Measurements from ENCODE around the gene KIF20B. TPM values are rescaled to one million over a fixed set of nuclear protein-coding genes. Genes with fewer than 3 reads are reported as not detected.

The KIF20B gene
- total and polyA plus RNA-seq, 4 donors: 0.91 to 12.9 (median 1.3) TPM

DNA sequence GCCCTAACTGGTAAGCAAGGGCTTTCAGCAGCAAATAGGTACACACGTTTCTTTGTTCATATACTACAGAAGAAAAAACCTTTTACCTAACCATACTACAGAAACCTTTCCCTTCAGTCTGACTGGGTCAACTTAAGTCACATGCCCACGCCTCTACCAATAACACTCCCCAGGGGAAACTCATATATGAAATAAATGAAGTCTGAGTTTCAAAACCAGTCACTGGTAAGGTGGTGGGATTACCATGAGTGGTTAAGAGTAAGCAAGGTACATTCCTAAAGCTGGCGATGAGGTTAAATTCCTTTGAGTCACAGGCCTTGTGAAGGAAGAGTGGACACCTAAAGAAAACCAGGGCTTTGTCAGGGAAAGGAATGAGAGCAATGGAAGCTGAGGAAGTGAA is 21.4 kb upstream of the KIF20B start:
- no peak for TF ChIP-seq FOXA1 (IDR thresholded peaks at IDR 0.05)
- TF ChIP-seq HNF4G (IDR thresholded peaks at IDR 0.05): no peak
- TF ChIP-seq EGR1 (IDR thresholded peaks at IDR 0.05; ENCODE audit: low read depth in 2 of 2): no peak
- TF ChIP-seq NR2F2 (IDR thresholded peaks at IDR 0.05): no peak
- TF ChIP-seq, protein P1, sequence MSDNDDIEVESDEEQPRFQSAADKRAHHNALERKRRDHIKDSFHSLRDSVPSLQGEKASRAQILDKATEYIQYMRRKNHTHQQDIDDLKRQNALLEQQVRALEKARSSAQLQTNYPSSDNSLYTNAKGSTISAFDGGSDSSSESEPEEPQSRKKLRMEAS (IDR thresholded peaks at IDR 0.05): no peak
- Histone ChIP-seq H3K9me3 (ENCODE audit: control insufficient read depth in 4 of 4, low read length in 3 of 4) (no peaks in the 10 kb centered on the region), H3K4me3 (ENCODE audit: low read depth in 1 of 3, low read length in 3 of 3) (no peak overlapping the region), H3K27ac (ENCODE audit: low read depth in 1 of 2, low read length in 2 of 2) (no peak overlapping the region), H3K4me1 (ENCODE audit: control insufficient read depth in 4 of 4, insufficient read depth in 4 of 4, low read length in 3 of 4) (no peaks in the 10 kb centered on the region), H3K9ac (ENCODE audit: low read depth in 1 of 2, low read length in 2 of 2) (no peak overlapping the region), H3K36me3 (ENCODE audit: control insufficient read depth in 4 of 4, insufficient read depth in 3 of 4, low read depth in 1 of 4, low read length in 3 of 4) (no peaks in the 10 kb centered on the region), H3K27me3 (ENCODE audit: control insufficient read depth in 4 of 4, insufficient read depth in 4 of 4, low read length in 3 of 4) (no peaks in the 10 kb centered on the region)
- WGBS: 92% methylated on average over 3 of the region's 3 CpGs
- DNase-seq (ENCODE audit: low spot score): no peak

DNA sequence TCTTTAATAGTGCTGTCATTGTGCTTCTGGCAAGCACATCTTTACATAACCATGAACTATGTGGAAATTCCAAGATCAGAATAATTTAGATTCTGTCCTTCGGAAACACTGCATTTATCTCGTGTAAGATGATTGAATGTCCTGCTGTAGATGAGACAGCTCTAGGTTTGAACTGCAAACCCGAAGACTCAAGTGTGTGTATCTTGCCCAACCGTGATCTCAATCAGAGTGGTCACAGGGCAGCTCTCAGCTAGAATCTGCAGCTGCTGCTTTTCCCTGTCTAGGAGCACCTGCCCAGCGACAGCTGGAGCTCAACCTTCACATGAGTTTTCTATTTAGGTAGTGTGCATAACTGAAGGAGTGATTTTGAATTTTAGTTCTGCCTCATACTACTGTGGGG is 17.5 kb upstream of the KIF20B start:
- no peaks in the 10 kb centered on the region for H3K4me1 ChIP-seq (ENCODE audit: control insufficient read depth in 4 of 4, insufficient read depth in 4 of 4, low read length in 3 of 4)
- TF ChIP-seq YY1 (IDR thresholded peaks at IDR 0.05) (no peak), JUND (IDR thresholded peaks at IDR 0.05) (no peak), RXRA (IDR thresholded peaks at IDR 0.05) (no peak), NR2F2 (IDR thresholded peaks at IDR 0.05) (no peak), FOXA2 (IDR thresholded peaks at IDR 0.05) (no peak), HNF4A (conservative IDR thresholded peaks at IDR 0.05) (no peak), GABPA (IDR thresholded peaks at IDR 0.05 in 1 of 2, conservative IDR thresholded peaks at IDR 0.05 in 1 of 2) (no peak), FOXA1 (IDR thresholded peaks at IDR 0.05) (no peak), HNF4G (IDR thresholded peaks at IDR 0.05) (no peak), RAD21 (IDR thresholded peaks at IDR 0.05) (no peak), SP1 (IDR thresholded peaks at IDR 0.05) (no peak), EGR1 (IDR thresholded peaks at IDR 0.05; ENCODE audit: low read depth in 2 of 2) (no peak)
- TF ChIP-seq, protein P2, sequence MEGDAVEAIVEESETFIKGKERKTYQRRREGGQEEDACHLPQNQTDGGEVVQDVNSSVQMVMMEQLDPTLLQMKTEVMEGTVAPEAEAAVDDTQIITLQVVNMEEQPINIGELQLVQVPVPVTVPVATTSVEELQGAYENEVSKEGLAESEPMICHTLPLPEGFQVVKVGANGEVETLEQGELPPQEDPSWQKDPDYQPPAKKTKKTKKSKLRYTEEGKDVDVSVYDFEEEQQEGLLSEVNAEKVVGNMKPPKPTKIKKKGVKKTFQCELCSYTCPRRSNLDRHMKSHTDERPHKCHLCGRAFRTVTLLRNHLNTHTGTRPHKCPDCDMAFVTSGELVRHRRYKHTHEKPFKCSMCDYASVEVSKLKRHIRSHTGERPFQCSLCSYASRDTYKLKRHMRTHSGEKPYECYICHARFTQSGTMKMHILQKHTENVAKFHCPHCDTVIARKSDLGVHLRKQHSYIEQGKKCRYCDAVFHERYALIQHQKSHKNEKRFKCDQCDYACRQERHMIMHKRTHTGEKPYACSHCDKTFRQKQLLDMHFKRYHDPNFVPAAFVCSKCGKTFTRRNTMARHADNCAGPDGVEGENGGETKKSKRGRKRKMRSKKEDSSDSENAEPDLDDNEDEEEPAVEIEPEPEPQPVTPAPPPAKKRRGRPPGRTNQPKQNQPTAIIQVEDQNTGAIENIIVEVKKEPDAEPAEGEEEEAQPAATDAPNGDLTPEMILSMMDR (IDR thresholded peaks at IDR 0.05; ENCODE audit: low read depth, low read length, missing input control): no peak
- TF ChIP-seq, protein P3, sequence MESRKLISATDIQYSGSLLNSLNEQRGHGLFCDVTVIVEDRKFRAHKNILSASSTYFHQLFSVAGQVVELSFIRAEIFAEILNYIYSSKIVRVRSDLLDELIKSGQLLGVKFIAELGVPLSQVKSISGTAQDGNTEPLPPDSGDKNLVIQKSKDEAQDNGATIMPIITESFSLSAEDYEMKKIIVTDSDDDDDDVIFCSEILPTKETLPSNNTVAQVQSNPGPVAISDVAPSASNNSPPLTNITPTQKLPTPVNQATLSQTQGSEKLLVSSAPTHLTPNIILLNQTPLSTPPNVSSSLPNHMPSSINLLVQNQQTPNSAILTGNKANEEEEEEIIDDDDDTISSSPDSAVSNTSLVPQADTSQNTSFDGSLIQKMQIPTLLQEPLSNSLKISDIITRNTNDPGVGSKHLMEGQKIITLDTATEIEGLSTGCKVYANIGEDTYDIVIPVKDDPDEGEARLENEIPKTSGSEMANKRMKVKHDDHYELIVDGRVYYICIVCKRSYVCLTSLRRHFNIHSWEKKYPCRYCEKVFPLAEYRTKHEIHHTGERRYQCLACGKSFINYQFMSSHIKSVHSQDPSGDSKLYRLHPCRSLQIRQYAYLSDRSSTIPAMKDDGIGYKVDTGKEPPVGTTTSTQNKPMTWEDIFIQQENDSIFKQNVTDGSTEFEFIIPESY (IDR thresholded peaks at IDR 0.05): no peak
- TF ChIP-seq, protein P4, sequence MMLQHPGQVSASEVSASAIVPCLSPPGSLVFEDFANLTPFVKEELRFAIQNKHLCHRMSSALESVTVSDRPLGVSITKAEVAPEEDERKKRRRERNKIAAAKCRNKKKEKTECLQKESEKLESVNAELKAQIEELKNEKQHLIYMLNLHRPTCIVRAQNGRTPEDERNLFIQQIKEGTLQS (IDR thresholded peaks at IDR 0.05): no peak
- TF ChIP-seq, protein P1 (IDR thresholded peaks at IDR 0.05): no peak
- TF ChIP-seq, protein P5, sequence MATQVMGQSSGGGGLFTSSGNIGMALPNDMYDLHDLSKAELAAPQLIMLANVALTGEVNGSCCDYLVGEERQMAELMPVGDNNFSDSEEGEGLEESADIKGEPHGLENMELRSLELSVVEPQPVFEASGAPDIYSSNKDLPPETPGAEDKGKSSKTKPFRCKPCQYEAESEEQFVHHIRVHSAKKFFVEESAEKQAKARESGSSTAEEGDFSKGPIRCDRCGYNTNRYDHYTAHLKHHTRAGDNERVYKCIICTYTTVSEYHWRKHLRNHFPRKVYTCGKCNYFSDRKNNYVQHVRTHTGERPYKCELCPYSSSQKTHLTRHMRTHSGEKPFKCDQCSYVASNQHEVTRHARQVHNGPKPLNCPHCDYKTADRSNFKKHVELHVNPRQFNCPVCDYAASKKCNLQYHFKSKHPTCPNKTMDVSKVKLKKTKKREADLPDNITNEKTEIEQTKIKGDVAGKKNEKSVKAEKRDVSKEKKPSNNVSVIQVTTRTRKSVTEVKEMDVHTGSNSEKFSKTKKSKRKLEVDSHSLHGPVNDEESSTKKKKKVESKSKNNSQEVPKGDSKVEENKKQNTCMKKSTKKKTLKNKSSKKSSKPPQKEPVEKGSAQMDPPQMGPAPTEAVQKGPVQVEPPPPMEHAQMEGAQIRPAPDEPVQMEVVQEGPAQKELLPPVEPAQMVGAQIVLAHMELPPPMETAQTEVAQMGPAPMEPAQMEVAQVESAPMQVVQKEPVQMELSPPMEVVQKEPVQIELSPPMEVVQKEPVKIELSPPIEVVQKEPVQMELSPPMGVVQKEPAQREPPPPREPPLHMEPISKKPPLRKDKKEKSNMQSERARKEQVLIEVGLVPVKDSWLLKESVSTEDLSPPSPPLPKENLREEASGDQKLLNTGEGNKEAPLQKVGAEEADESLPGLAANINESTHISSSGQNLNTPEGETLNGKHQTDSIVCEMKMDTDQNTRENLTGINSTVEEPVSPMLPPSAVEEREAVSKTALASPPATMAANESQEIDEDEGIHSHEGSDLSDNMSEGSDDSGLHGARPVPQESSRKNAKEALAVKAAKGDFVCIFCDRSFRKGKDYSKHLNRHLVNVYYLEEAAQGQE (IDR thresholded peaks at IDR 0.05): no peak
- 75% methylated on average over 5 of the region's 5 CpGs for WGBS
- no peaks in the 10 kb centered on the region for H3K27me3 ChIP-seq (ENCODE audit: control insufficient read depth in 4 of 4, insufficient read depth in 4 of 4, low read length in 3 of 4)
- H3K36me3 ChIP-seq (ENCODE audit: control insufficient read depth in 4 of 4, insufficient read depth in 3 of 4, low read depth in 1 of 4, low read length in 3 of 4): no peaks in the 10 kb centered on the region
- no peak overlapping the region for H3K27ac ChIP-seq (ENCODE audit: low read depth in 1 of 2, low read length in 2 of 2)
- no peak for DNase-seq (ENCODE audit: low spot score)
- H3K9me3 ChIP-seq (ENCODE audit: control insufficient read depth in 4 of 4, low read length in 3 of 4): no peaks in the 10 kb centered on the region
- no peak overlapping the region for H3K9ac ChIP-seq (ENCODE audit: low read depth in 1 of 2, low read length in 2 of 2)
- no peak overlapping the region for H3K4me3 ChIP-seq (ENCODE audit: low read depth in 1 of 3, low read length in 3 of 3)

All from liver (tissue), 9 donors.